GM19397 (cell line): ENCODE measurements around the gene SPSB1.

Source experiments
- ATAC-seq: cut with Tn5 transposase; IDR thresholded peaks from one replicate; pipeline ENCODE4 v1.9.1; 2021; ENCODE audit warnings: mild to moderate bottlenecking, moderate library complexity; ENCODE audit not compliant: unreplicated experiment

Gene SPSB1

GRCh38 chr1:9317591-9318417, 25.1 kb downstream of the SPSB1 start:
- ATAC-seq = no peak

GRCh38 chr1:9319208-9319788, 26.6 kb downstream of the SPSB1 start:
- ATAC-seq = no peak

DNA sequence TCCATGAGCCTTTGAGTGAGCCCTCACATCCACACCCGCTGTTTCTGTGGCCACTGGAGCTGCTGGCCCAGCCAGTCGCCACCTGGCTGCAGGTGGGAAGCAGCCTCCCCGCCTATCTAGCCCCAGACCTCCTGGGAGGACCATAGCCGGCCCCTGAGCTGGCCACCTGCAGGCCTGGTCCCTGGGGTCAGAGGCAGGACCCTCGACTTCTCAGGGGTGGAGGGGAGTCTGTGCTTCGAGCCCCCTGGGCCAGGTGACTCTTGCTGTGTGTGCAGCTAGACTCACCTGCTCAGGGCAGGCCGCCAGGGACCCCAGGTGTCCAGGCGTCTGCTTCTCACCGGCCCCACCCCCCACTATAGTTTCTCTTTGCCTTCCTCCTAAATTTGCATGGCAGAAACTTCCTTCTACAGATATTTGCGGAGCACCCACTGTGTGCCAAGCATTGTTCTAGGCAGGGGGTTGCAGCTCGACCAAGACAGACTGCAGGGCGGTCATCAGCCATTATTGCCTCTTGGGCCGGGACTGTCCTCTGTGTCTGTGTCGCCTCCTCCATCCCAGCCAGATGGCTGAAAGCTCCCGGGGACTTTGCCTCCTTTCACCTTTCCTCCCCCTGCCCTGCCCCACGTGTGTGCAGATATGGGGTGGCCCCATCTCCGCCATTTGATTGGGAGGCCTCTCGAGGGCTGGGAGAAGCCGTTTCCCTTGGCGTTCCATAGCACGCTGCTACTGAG, 27.3 kb downstream of the SPSB1 start:
- no peak for ATAC-seq

DNA sequence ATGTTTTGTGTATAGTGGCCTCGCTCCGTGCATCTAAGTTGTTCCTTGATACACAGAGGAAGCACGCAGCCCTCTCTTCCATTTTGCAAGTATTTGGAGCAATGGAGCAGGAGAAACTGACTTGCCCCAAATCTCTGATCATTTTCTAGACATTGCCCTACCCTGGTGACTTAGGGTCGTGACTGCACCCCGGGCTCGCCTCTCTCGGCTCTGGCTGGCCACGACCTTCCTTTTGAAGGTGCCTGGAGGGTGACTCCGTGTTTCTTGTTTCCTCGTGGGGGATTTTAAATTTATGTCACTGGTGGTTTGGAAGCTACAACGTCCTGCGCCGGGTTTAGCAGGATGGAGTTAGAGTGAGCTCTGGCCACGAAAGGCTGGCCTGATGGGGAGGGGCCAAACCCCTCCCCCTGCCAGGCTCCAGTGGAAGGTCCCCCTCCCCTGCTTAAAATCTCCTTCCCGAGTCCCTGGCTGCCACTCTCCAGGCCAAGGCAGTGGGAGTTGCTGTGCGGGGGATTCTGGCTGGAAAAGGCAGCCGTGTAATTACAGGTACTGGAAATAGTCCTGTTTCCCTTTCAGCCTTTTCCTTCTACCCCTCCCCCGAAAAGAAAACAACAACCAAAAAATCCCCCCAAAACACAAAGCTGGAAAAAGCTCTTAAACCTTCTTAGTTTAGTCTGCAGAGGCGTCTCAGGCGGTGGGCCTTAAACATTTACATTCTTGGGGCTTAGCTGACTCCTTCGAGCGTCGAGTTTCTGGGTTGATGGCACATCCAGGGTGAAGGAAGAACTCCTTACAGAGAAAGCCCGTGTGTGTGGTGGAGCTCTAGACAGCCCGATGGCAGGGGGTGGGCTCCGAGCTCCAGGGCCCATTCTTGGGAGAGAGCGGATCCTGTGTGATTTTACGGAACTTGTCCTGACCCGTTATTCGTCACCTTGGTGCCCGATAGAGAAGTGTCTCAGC, 28.1 kb downstream of the SPSB1 start:
- no peak for ATAC-seq

GRCh38 chr1:9321480-9321849, 28.8 kb downstream of the SPSB1 start:
- no peak for ATAC-seq

DNA sequence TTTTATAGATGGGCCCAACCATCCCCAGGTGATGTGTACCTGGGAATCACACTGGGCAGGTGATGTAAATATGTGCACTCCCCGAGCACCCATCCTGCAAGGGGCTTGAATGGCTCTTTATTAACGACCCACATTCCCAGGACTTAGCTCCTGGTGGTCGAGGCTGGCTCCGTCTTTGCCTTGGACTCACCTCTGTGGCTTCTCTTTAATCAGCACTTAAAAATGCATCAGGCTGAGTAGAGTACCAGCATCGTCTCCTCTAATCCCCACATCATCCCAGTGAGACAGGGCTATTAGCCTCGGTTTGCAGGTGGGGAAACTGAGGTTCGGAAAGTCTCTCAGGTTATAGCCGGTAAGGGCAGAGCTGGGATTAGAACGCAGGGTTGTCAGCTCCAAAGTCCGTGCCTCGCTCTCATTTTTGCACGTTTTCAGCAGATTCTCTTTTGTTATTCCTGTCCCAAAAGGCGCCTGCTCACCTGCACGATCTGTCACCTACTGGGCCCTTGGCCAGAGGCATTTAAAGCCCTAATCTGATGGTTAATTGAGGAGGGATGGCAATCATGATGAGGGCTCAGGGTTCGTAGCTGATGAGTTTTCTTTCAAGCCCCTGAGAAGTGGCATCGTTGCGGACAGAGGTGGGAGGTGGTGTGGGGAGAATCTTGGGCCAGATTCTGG, 29.4 kb downstream of the SPSB1 start:
- no peak for ATAC-seq

- ATAC-seq = no peak
Measured at GRCh38 chr1:9322661-9323244, 30.1 kb downstream of the SPSB1 start.

- no peak for ATAC-seq
Measured at GRCh38 chr1:9324246-9325096, 31.8 kb downstream of the SPSB1 start.

DNA sequence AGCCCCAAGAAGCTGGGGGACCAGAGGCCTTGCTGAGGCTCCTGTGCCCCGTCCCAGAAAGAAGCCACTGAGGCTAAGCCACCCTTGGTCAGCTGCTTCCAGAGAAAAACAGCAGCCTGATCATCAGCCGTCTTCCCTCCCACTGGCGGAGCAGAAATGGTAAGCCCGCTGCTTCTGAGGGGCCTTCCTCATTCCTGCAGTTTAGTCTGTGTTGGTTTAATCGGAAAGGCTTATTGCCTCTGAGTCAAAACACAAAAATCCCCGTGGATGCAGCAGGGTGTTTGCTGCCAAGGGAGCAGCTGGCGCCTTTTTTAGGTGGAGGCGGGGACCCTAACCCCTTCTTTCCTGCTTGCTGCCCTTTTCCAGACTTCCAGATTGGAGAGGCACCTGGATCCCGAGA, 33.9 kb downstream of the SPSB1 start:
- ATAC-seq = no peak

DNA sequence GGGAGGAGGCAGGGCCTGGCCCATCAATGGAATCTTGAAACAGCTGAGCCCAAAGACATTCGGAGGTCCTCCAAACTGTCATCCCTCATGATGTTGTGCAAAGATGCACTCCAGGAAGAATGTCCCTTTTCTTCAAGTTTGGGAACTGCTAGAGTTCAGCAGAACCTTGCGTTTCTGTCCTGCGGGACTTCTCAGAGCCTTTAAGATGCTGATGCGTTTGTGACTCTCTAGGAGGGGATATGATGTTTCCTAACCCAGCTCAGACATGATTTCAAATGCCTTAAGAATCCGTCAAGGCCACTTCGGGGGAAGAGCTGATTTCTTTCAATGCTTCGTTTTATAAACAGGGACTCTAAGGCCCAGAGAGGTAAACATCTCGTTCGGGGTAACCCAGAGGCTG, 35.5 kb downstream of the SPSB1 start:
- no peak for ATAC-seq

GRCh38 chr1:9328715-9329114, 36.0 kb downstream of the SPSB1 start:
- ATAC-seq = no peak

GRCh38 chr1:9331016-9331415, 38.3 kb downstream of the SPSB1 start:
- ATAC-seq = no peak

- ATAC-seq = no peak
Measured at GRCh38 chr1:9331558-9332346, 39.1 kb downstream of the SPSB1 start.

- ATAC-seq = no peak
Measured at GRCh38 chr1:9332513-9333143, 39.9 kb downstream of the SPSB1 start.

GRCh38 chr1:9338397-9339246, 45.9 kb downstream of the SPSB1 start:
- ATAC-seq = no peak

DNA sequence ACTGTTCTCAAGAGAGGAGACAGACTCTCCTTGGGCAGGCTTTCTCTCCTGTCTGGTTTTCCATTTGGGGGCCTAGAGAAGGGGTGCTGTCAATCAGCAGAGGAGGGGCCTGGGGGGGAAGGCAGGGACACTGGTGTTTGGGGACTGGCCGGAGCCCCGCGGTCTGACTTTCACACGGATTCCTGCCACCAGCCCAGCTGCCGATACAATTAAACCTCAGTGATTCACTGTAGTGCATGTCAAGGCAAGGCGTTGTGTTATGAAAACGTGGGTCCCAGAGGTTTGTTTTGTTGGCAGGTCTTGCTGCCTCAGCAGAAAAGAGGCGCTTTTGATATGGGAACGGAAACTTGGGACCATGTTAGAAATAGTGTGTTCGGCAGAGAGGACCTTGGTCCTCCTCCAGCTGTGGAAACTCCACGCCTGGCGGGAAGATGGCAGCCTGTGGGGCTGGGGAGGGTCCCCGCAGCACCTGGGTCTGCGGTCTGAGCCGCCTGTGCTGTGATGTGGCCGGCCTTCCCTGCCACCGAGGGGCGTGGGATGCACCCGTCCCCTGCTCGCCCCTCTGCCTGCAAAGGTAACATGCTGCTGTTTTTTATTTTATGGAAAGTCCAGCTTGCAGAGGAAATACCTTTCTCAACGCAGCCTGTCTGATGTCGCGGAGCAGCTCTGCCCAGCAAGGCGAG, 47.6 kb downstream of the SPSB1 start:
- no peak for ATAC-seq
